ENCODE results near the gene MAML3.
A peak's percentile ranks its signal among the peaks of the same experiment; 100 is the strongest.

Gene MAML3

DNA sequence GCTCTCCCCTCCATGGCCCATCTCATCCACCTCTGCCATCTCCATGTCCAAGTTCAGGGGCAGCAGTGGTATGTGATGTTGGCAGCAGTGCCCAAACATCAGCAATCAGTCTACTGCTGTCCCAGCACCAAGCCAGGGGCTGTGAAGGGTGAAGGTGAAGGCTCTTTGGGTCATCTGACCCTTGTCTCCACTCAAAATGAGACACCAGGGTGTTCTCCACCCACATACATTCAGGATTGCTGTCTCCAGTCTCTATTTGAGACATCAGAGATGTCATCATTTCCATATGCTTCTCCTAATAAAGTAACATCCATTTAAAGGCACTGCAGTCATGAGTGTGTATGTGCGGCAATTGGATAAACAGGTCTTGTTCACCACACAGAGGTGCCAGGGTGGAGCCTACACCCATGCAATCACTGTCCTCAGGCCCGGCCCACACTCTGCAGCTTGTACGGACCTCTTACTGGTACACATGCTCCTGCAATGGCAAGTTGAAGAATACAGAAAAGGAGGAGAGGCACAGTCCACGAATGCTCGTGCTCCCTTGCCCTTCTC, 22.2 kb downstream of the MAML3 start:
- CTCF ChIA-PET = interaction anchor here (1.8 kb wide), 1 partner anchor 16 kb away, joined by 8 read pairs; no protein-coding TSS in a partner anchor
- DNase-seq = no peak
- POLR2A ChIA-PET = interaction anchor here (0.6 kb wide), 1 partner anchor 66 kb away, joined by 3 read pairs; no protein-coding TSS in a partner anchor
- Histone ChIP-seq H3K4me3 (ENCODE audit: control insufficient read depth in 1 of 7, extremely low read depth in 1 of 7, insufficient read depth in 4 of 7, low read depth in 2 of 7, low read length in 6 of 7) (no peak overlapping the region), H3K27me3 (replicated peaks in 2 of 5; ENCODE audit: control insufficient read depth in 4 of 5, insufficient read depth in 5 of 5, low read length in 4 of 5) (no peaks in the 10 kb centered on the region), H3K9me3 (ENCODE audit: control extremely low read depth in 1 of 5, control insufficient read depth in 4 of 5, insufficient read depth in 2 of 5, low read depth in 1 of 5, low read length in 4 of 5) (no peaks in the 10 kb centered on the region), H3K4me1 (ENCODE audit: control extremely low read depth in 1 of 4, control insufficient read depth in 4 of 4, insufficient read depth in 4 of 4, low read length in 3 of 4) (peaks cover 2 to 31% (median 9%) of the 10 kb centered on the region in 4 experiments), H3K36me3 (ENCODE audit: control insufficient read depth in 4 of 4, insufficient read depth in 4 of 4, low read length in 3 of 4) (peaks cover 0 to 16% (median 2%) of the 10 kb centered on the region in 4 experiments), H3K27ac (ENCODE audit: insufficient read depth in 1 of 2, low read depth in 1 of 2, low read length in 2 of 2, poor library complexity in 1 of 2, severe bottlenecking in 2 of 2) (no peak overlapping the region)
- WGBS (ENCODE audit: insufficient coverage) = 100% methylated on average over 1 of the region's 5 CpGs

DNA sequence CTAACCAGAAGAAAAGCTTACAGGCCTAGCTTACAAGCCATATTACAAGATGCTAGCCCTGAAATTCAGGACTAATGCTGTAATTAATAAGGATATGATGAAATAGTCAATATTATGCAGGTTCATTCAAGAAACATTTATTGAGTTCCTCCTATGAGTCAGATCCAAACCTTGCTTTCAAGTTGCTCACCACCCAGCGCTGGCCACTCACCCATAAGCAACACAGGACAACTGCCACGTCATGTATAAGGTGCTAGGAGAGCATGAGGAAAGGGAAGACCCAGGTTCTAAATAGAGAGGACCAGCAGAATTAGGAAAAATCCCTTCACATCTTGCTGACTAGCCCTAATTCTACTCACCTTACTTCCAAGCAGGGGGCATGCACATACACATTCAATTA, 23.3 kb downstream of the MAML3 start:
- peaks cover 0 to 16% (median 2%) of the 10 kb centered on the region in 4 experiments for H3K36me3 ChIP-seq (ENCODE audit: control insufficient read depth in 4 of 4, insufficient read depth in 4 of 4, low read length in 3 of 4)
- no peak overlapping the region for H3K4me3 ChIP-seq (ENCODE audit: control insufficient read depth in 1 of 7, extremely low read depth in 1 of 7, insufficient read depth in 4 of 7, low read depth in 2 of 7, low read length in 6 of 7)
- H3K27me3 ChIP-seq (replicated peaks in 2 of 5; ENCODE audit: control insufficient read depth in 4 of 5, insufficient read depth in 5 of 5, low read length in 4 of 5) = no peaks in the 10 kb centered on the region
- peak in 2 of 3 donors; percentile 40 to 51 for DNase-seq
- no CpG with 5 or more reads among the region's 2 CpGs for WGBS (ENCODE audit: insufficient coverage)
- no peaks in the 10 kb centered on the region for H3K9me3 ChIP-seq (ENCODE audit: control extremely low read depth in 1 of 5, control insufficient read depth in 4 of 5, insufficient read depth in 2 of 5, low read depth in 1 of 5, low read length in 4 of 5)
- H3K4me1 ChIP-seq (ENCODE audit: control extremely low read depth in 1 of 4, control insufficient read depth in 4 of 4, insufficient read depth in 4 of 4, low read length in 3 of 4) = peaks cover under 1 to 23% (median 4%) of the 10 kb centered on the region in 4 experiments
- no peak overlapping the region for H3K27ac ChIP-seq (ENCODE audit: insufficient read depth in 1 of 2, low read depth in 1 of 2, low read length in 2 of 2, poor library complexity in 1 of 2, severe bottlenecking in 2 of 2)
- CTCF ChIA-PET = no interaction called here
- POLR2A ChIA-PET = no interaction called here

DNA sequence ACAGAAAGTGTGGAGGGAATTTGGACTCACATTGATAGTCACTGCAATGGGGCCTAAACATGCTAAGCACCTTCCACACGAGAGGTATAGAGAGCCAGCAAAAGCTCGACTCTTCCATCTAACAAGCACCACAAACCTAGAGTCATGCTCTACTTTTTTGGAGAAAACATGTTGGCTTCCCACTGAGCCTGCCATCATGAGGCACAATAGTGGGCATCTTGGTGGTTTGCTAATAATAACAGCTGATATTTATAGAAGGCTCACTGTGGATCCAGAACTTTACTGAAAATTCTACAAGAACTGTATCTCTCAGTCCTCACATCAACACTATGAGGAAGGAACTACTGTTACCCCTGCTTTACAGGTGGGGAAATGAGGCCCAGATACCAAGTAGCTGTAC, 26.6 kb downstream of the MAML3 start:
- 100% methylated on average over 2 of the region's 2 CpGs for WGBS (ENCODE audit: insufficient coverage)
- ChIA-PET CTCF (interaction anchor here (0.7 to 1.7 kb wide), 6 partner anchors 11 to 126 kb away, joined by 3 to 5 read pairs (median 3); no protein-coding TSS in a partner anchor), POLR2A (interaction anchor here (0.9 kb wide), 1 partner anchor 57 kb away, joined by 3 read pairs; no protein-coding TSS in a partner anchor)

DNA sequence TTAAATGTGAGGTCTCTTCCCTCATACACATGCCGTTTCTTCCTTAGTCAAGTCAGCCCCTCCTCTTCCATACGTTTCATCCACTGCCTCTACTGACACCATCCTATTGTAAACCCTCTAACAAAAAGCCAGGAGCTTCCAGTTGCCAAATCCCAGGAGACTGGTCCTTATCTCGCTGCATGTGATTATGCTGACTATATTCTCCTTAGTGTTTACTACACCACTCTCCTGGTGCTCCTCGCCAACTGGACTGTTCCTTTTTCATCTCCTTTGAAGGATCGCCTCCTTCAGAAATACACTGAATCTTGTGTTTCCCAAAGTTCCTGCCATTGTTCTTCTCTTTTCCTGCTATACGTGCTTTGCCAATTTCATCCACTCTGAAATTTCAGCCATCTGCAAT, 27.7 kb downstream of the MAML3 start:
- no peak overlapping the region for H3K27ac ChIP-seq (ENCODE audit: insufficient read depth in 1 of 2, low read depth in 1 of 2, low read length in 2 of 2, poor library complexity in 1 of 2, severe bottlenecking in 2 of 2)
- no peaks in the 10 kb centered on the region for H3K27me3 ChIP-seq (replicated peaks in 2 of 5; ENCODE audit: control insufficient read depth in 4 of 5, insufficient read depth in 5 of 5, low read length in 4 of 5)
- no peak overlapping the region for H3K4me3 ChIP-seq (ENCODE audit: control insufficient read depth in 1 of 7, extremely low read depth in 1 of 7, insufficient read depth in 4 of 7, low read depth in 2 of 7, low read length in 6 of 7)
- ChIA-PET POLR2A (no interaction called here), CTCF (no interaction called here)
- no peak for DNase-seq
- H3K4me1 ChIP-seq (ENCODE audit: control extremely low read depth in 1 of 4, control insufficient read depth in 4 of 4, insufficient read depth in 4 of 4, low read length in 3 of 4) = peaks cover 0 to 19% (median 1%) of the 10 kb centered on the region in 4 experiments
- H3K36me3 ChIP-seq (ENCODE audit: control insufficient read depth in 4 of 4, insufficient read depth in 4 of 4, low read length in 3 of 4) = peaks cover 0 to 9% (median 2%) of the 10 kb centered on the region in 4 experiments
- H3K9me3 ChIP-seq (ENCODE audit: control extremely low read depth in 1 of 5, control insufficient read depth in 4 of 5, insufficient read depth in 2 of 5, low read depth in 1 of 5, low read length in 4 of 5) = no peaks in the 10 kb centered on the region
- 98% methylated on average over 6 of the region's 6 CpGs for WGBS (ENCODE audit: insufficient coverage)

More for the DNA sequence above, 26.6 kb downstream of the MAML3 start:
- H3K9me3 ChIP-seq (ENCODE audit: control extremely low read depth in 1 of 5, control insufficient read depth in 4 of 5, insufficient read depth in 2 of 5, low read depth in 1 of 5, low read length in 4 of 5) = no peaks in the 10 kb centered on the region
- DNase-seq = no peak
- no peak overlapping the region for H3K27ac ChIP-seq (ENCODE audit: insufficient read depth in 1 of 2, low read depth in 1 of 2, low read length in 2 of 2, poor library complexity in 1 of 2, severe bottlenecking in 2 of 2)
- H3K36me3 ChIP-seq (ENCODE audit: control insufficient read depth in 4 of 4, insufficient read depth in 4 of 4, low read length in 3 of 4) = peaks cover 0 to 16% (median 2%) of the 10 kb centered on the region in 4 experiments
- no peaks in the 10 kb centered on the region for H3K27me3 ChIP-seq (replicated peaks in 2 of 5; ENCODE audit: control insufficient read depth in 4 of 5, insufficient read depth in 5 of 5, low read length in 4 of 5)
- peaks cover 0 to 25% (median 3%) of the 10 kb centered on the region in 4 experiments for H3K4me1 ChIP-seq (ENCODE audit: control extremely low read depth in 1 of 4, control insufficient read depth in 4 of 4, insufficient read depth in 4 of 4, low read length in 3 of 4)
- H3K4me3 ChIP-seq (ENCODE audit: control insufficient read depth in 1 of 7, extremely low read depth in 1 of 7, insufficient read depth in 4 of 7, low read depth in 2 of 7, low read length in 6 of 7) = no peak overlapping the region

DNA sequence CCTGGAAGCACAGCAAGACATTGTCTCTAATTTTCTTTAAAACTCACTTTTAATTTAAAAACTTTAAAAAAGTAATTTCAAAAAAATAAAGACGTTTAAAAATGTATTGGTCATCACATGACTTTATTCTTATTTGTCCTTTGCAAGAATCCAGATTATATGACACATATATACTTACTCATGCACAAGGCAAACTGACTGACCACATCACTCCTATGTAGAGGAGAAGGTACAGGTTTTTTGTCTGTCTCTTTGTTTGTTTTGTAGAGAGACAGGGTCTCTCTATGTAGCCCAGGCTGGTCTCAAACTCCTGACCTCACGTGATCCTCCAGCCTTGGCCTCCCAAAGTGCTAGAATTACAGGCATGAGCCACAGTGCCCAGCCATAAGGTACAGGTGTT, 28.6 kb downstream of the MAML3 start:
- 100% methylated on average over 1 of the region's 2 CpGs for WGBS (ENCODE audit: insufficient coverage)
- POLR2A ChIA-PET = no interaction called here
- no peaks in the 10 kb centered on the region for H3K27me3 ChIP-seq (replicated peaks in 2 of 5; ENCODE audit: control insufficient read depth in 4 of 5, insufficient read depth in 5 of 5, low read length in 4 of 5)
- no peak overlapping the region for H3K4me3 ChIP-seq (ENCODE audit: control insufficient read depth in 1 of 7, extremely low read depth in 1 of 7, insufficient read depth in 4 of 7, low read depth in 2 of 7, low read length in 6 of 7)
- H3K36me3 ChIP-seq (ENCODE audit: control insufficient read depth in 4 of 4, insufficient read depth in 4 of 4, low read length in 3 of 4) = peaks cover 0 to 9% (median 2%) of the 10 kb centered on the region in 4 experiments
- no peaks in the 10 kb centered on the region for H3K9me3 ChIP-seq (ENCODE audit: control extremely low read depth in 1 of 5, control insufficient read depth in 4 of 5, insufficient read depth in 2 of 5, low read depth in 1 of 5, low read length in 4 of 5)
- peaks cover 0 to 13% (median 1%) of the 10 kb centered on the region in 4 experiments for H3K4me1 ChIP-seq (ENCODE audit: control extremely low read depth in 1 of 4, control insufficient read depth in 4 of 4, insufficient read depth in 4 of 4, low read length in 3 of 4)
- CTCF ChIA-PET = interaction anchor here (1.2 to 1.9 kb wide), 2 partner anchors 12 to 16 kb away, joined by 3 to 11 read pairs; no protein-coding TSS in a partner anchor
- H3K27ac ChIP-seq (ENCODE audit: insufficient read depth in 1 of 2, low read depth in 1 of 2, low read length in 2 of 2, poor library complexity in 1 of 2, severe bottlenecking in 2 of 2) = no peak overlapping the region
- no peak for DNase-seq

DNA sequence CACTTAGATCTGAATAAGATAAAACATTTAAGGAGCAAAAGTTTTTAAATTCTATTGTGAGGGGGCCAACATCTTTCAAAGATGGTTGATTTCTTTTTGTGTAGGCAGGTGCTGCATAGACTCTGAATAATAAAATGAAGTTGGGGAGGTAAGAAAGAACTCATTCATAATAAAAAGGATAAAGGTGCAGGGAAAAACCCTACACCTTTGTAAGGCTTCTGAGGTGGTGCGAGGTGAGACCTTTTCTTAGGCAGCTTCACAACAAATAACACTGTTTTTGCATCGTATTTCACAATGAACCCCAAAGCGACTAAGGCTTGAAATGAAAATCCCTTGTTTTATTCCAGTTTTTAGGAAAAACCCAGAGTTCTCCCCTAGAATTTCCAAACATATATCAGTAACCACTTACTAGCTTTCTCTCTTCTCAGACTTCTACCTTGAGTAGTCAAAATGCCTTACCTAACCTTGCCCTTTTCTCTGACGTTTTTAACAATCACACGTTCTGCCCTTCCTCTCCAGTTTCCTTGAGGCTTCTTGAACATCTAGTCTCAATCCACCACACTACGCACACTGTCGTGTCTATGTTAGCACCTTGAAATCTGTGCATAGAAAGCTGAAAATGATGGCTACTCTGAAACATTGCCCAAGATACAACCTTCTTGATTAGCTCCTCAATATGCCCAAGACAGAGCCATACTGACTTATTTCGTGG, 30.2 kb downstream of the MAML3 start:
- Histone ChIP-seq H3K27me3 (replicated peaks in 2 of 5; ENCODE audit: control insufficient read depth in 4 of 5, insufficient read depth in 5 of 5, low read length in 4 of 5) (no peaks in the 10 kb centered on the region), H3K36me3 (ENCODE audit: control insufficient read depth in 4 of 4, insufficient read depth in 4 of 4, low read length in 3 of 4) (peaks cover 0 to 8% (median 2%) of the 10 kb centered on the region in 4 experiments), H3K9me3 (ENCODE audit: control extremely low read depth in 1 of 5, control insufficient read depth in 4 of 5, insufficient read depth in 2 of 5, low read depth in 1 of 5, low read length in 4 of 5) (no peaks in the 10 kb centered on the region), H3K4me3 (ENCODE audit: control insufficient read depth in 1 of 7, extremely low read depth in 1 of 7, insufficient read depth in 4 of 7, low read depth in 2 of 7, low read length in 6 of 7) (no peak overlapping the region), H3K4me1 (ENCODE audit: control extremely low read depth in 1 of 4, control insufficient read depth in 4 of 4, insufficient read depth in 4 of 4, low read length in 3 of 4) (peaks cover 0 to 13% (median 1%) of the 10 kb centered on the region in 4 experiments), H3K27ac (ENCODE audit: insufficient read depth in 1 of 2, low read depth in 1 of 2, low read length in 2 of 2, poor library complexity in 1 of 2, severe bottlenecking in 2 of 2) (no peak overlapping the region)
- ChIA-PET POLR2A (interaction anchor here (0.5 kb wide), 1 partner anchor 28 kb away, joined by 3 read pairs; no protein-coding TSS in a partner anchor), CTCF (interaction anchor here (1.0 to 1.9 kb wide), 4 partner anchors 9 to 21 kb away, joined by 3 to 11 read pairs (median 4); no protein-coding TSS in a partner anchor)
- no peak for DNase-seq
- WGBS (ENCODE audit: insufficient coverage) = 88% methylated on average over 8 of the region's 8 CpGs

DNA sequence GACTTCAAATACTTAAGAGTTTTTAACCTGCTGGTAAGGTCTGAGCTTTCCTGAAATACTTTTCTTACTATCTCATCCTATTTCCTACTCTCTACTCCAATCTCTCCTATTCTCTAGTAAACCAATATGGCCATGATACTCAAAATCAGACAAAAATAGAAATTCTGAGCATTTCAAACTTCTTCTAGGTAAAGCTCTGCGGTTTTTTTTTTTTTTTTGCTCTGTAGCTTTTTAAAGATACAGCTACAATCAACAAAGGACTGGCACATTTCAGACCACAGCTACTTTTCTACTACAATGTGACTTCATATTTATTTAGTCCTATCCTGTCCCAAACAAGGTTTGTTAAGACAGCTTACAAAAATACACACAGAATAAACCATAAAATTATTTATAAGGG, 31.1 kb downstream of the MAML3 start:
- POLR2A ChIA-PET = no interaction called here
- no peaks in the 10 kb centered on the region for H3K9me3 ChIP-seq (ENCODE audit: control extremely low read depth in 1 of 5, control insufficient read depth in 4 of 5, insufficient read depth in 2 of 5, low read depth in 1 of 5, low read length in 4 of 5)
- H3K27ac ChIP-seq (ENCODE audit: insufficient read depth in 1 of 2, low read depth in 1 of 2, low read length in 2 of 2, poor library complexity in 1 of 2, severe bottlenecking in 2 of 2) = no peak overlapping the region
- WGBS (ENCODE audit: insufficient coverage) = no CpG with 5 or more reads among the region's 1 CpG
- H3K4me3 ChIP-seq (ENCODE audit: control insufficient read depth in 1 of 7, extremely low read depth in 1 of 7, insufficient read depth in 4 of 7, low read depth in 2 of 7, low read length in 6 of 7) = no peak overlapping the region
- CTCF ChIA-PET = interaction anchor here (0.7 to 1.2 kb wide), 3 partner anchors 22 to 58 kb away, joined by 3 read pairs; no protein-coding TSS in a partner anchor
- H3K36me3 ChIP-seq (ENCODE audit: control insufficient read depth in 4 of 4, insufficient read depth in 4 of 4, low read length in 3 of 4) = no peaks in the 10 kb centered on the region
- peaks cover 0 to 16% (median 2%) of the 10 kb centered on the region in 4 experiments for H3K4me1 ChIP-seq (ENCODE audit: control extremely low read depth in 1 of 4, control insufficient read depth in 4 of 4, insufficient read depth in 4 of 4, low read length in 3 of 4)
- no peaks in the 10 kb centered on the region for H3K27me3 ChIP-seq (replicated peaks in 2 of 5; ENCODE audit: control insufficient read depth in 4 of 5, insufficient read depth in 5 of 5, low read length in 4 of 5)
- no peak for DNase-seq
